ENCODE results near the gene COX20. TPM values are rescaled to one million over a fixed set of nuclear protein-coding genes. Genes with fewer than 3 reads are reported as not detected.

COX20 gene
- total RNA-seq, 1 experiment from 2014 or later, result 33.1 TPM

DNA sequence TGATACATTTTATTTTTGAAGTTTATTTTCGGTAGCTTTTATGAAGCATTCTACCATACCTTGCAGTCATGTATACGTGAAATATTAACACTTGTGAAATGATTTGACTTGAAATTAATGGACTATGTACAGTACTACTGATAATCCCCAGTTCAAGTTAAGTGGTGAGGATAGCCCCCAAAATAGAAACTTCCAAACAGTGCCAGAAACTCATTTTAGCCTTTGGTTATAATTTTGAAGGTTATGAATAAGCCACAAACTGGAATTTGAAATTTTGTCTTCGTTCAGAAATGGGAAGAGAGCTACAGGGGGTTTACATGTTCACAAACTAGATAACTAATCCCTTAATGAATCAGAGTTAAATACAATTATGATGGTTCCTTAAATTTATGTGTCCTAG lies 30.4 kb downstream of the COX20 start (continued):
- TF ChIP-seq FOXJ3 (CRISPR knock-in tag; IDR thresholded peaks at IDR 0.05; ENCODE audit: borderline replicate concordance) (no peak), SP1 (CRISPR knock-in tag; conservative IDR thresholded peaks at IDR 0.05) (no peak), FOXP1 (CRISPR knock-in tag; IDR thresholded peaks at IDR 0.05; ENCODE audit: borderline replicate concordance) (no peak)

DNA sequence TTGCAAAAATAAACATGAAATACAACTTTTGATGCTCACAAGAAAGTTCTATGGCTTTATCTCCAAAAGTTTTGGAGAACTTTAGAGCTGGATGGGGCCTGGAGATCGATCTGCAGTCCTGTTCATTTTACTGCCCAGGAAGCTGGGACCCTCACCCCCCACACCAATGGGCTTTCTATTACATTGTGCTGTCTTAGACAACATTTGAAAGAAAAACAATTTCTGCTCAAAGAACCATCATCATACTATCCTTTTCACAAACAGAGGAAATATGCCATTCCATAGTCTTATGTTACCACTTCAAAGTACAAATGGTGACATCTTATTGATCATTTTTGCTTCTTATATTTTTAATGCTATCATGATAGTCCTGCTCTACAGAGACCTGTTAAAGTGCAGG lies 30.9 kb downstream of the COX20 start:
- no peak for ATAC-seq
- no peak for DNase-seq (ENCODE audit: low spot score)
- POLR2A ChIA-PET, result interaction anchor here (0.6 kb wide), 1 partner anchor 194 kb away, joined by 3 read pairs; no protein-coding TSS in a partner anchor
- Mint-ChIP-seq H3K4me3 (no peak overlapping the region), H3K27me3 (ENCODE audit: low read depth) (no peaks in the 10 kb centered on the region), H3K27ac (peak overlapping the region; percentile 8; the same call in 1 of the 2 replicates), H3K36me3 (peaks cover 18% of the 10 kb centered on the region), H3K4me1 (peaks cover 32% of the 10 kb centered on the region), H3K9me3 (no peaks in the 10 kb centered on the region)
- TF ChIP-seq ELF4 (CRISPR knock-in tag; IDR thresholded peaks at IDR 0.05; ENCODE audit: low read depth) (no peak), GABPB1 (CRISPR knock-in tag; IDR thresholded peaks at IDR 0.05) (no peak)
- CTCF ChIA-PET, result interaction anchor here (2.0 kb wide), 1 partner anchor 176 kb away, joined by 7 read pairs; no protein-coding TSS in a partner anchor

DNA sequence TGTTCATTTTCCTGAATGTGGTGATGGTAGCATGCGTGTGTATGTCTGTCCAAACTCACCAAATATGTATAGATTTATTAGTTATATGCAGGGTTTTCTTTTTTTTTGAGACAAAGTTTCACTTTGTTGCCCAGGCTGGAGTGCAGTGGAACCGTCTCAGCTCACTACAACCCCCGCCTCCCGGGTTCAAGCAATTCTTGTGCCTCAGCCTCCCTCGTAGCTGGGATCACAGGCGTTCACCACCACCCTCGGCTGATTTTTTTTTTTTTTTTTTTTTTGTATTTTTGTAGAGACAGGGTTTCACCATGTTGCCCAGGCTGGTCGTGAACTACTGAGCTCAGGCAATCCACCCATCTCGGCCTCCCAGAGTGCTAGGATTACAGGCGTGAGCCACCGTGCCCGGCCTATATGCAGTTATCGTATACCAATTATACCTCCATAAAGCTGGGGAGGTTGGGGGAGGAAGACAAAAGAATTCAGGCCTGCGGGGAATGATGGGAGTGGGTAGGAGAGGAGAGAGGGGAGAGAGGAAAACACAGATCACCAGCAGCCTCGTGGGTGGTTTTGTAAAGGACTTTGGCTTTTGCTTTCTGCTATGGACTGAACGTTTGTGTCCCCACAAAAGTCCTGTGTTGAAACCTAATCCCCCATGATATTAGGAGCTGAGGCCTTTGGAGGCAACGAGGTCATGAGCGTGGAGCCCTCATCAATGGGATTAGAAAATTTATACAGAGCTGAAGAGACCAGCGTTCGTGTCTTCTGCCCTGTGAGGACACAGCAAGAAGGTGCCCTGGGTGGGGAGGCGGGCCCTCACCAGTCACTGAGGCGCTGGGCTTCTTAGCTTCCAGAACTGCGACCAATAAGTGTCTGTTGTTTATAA lies 33.3 kb downstream of the COX20 start:
- TF ChIP-seq ETV6 (CRISPR knock-in tag; IDR thresholded peaks at IDR 0.05) (no peak), ZNF317 (CRISPR knock-in tag; IDR thresholded peaks at IDR 0.05; ENCODE audit: borderline replicate concordance, low read depth) (no peak), RELA (CRISPR knock-in tag; IDR thresholded peaks at IDR 0.05; ENCODE audit: borderline replicate concordance) (no peak), ZNF416 (CRISPR knock-in tag; IDR thresholded peaks at IDR 0.05) (no peak)
- no peak overlapping the region; the same call in 1 of the 2 replicates for H3K27ac Mint-ChIP-seq

GRCh38 chr1:244869364-244869827 lies 33.9 kb downstream of the COX20 start:
- no peaks in the 10 kb centered on the region for H3K36me3 Mint-ChIP-seq
- H3K27ac Mint-ChIP-seq, result no peak overlapping the region
- no peaks in the 10 kb centered on the region for H3K27me3 Mint-ChIP-seq (ENCODE audit: low read depth)
- DNase-seq (ENCODE audit: low spot score) (no peak), ATAC-seq (no peak)
- ChIA-PET CTCF (interaction anchor here (0.8 kb wide), 1 partner anchor 19 kb away, joined by 3 read pairs; no protein-coding TSS in a partner anchor), POLR2A (no interaction called here)
- no peaks in the 10 kb centered on the region for H3K9me3 Mint-ChIP-seq
- H3K4me3 Mint-ChIP-seq, result no peak overlapping the region
- peaks cover 22% of the 10 kb centered on the region for H3K4me1 Mint-ChIP-seq
- no peak for TF ChIP-seq ZNF219 (CRISPR knock-in tag; IDR thresholded peaks at IDR 0.05; ENCODE audit: borderline replicate concordance)
- no peak for TF ChIP-seq TEAD1 (CRISPR knock-in tag; IDR thresholded peaks at IDR 0.05)
- TF ChIP-seq, protein P1, sequence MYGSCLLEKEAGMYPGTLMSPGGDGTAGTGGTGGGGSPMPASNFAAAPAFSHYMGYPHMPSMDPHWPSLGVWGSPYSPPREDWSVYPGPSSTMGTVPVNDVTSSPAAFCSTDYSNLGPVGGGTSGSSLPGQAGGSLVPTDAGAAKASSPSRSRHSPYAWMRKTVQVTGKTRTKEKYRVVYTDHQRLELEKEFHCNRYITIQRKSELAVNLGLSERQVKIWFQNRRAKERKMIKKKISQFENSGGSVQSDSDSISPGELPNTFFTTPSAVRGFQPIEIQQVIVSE (CRISPR knock-in tag; IDR thresholded peaks at IDR 0.05; ENCODE audit: borderline replicate concordance), result no peak
- no peak for TF ChIP-seq TCF7 (CRISPR knock-in tag; IDR thresholded peaks at IDR 0.05; ENCODE audit: low read depth)
- TF ChIP-seq ATF1 (CRISPR knock-in tag; IDR thresholded peaks at IDR 0.05), result no peak
- no peak for TF ChIP-seq RORB (CRISPR knock-in tag; IDR thresholded peaks at IDR 0.05)
- TF ChIP-seq, protein P2, sequence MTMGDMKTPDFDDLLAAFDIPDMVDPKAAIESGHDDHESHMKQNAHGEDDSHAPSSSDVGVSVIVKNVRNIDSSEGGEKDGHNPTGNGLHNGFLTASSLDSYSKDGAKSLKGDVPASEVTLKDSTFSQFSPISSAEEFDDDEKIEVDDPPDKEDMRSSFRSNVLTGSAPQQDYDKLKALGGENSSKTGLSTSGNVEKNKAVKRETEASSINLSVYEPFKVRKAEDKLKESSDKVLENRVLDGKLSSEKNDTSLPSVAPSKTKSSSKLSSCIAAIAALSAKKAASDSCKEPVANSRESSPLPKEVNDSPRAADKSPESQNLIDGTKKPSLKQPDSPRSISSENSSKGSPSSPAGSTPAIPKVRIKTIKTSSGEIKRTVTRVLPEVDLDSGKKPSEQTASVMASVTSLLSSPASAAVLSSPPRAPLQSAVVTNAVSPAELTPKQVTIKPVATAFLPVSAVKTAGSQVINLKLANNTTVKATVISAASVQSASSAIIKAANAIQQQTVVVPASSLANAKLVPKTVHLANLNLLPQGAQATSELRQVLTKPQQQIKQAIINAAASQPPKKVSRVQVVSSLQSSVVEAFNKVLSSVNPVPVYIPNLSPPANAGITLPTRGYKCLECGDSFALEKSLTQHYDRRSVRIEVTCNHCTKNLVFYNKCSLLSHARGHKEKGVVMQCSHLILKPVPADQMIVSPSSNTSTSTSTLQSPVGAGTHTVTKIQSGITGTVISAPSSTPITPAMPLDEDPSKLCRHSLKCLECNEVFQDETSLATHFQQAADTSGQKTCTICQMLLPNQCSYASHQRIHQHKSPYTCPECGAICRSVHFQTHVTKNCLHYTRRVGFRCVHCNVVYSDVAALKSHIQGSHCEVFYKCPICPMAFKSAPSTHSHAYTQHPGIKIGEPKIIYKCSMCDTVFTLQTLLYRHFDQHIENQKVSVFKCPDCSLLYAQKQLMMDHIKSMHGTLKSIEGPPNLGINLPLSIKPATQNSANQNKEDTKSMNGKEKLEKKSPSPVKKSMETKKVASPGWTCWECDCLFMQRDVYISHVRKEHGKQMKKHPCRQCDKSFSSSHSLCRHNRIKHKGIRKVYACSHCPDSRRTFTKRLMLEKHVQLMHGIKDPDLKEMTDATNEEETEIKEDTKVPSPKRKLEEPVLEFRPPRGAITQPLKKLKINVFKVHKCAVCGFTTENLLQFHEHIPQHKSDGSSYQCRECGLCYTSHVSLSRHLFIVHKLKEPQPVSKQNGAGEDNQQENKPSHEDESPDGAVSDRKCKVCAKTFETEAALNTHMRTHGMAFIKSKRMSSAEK (CRISPR knock-in tag; IDR thresholded peaks at IDR 0.05; ENCODE audit: borderline replicate concordance), result no peak
- TF ChIP-seq USF2 (CRISPR knock-in tag; IDR thresholded peaks at IDR 0.05), result no peak
- TF ChIP-seq, protein P3, sequence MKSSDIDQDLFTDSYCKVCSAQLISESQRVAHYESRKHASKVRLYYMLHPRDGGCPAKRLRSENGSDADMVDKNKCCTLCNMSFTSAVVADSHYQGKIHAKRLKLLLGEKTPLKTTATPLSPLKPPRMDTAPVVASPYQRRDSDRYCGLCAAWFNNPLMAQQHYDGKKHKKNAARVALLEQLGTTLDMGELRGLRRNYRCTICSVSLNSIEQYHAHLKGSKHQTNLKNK (CRISPR knock-in tag; IDR thresholded peaks at IDR 0.05), result no peak
- no peak for TF ChIP-seq ZNF317 (CRISPR knock-in tag; IDR thresholded peaks at IDR 0.05; ENCODE audit: borderline replicate concordance, low read depth)
- TF ChIP-seq RELA (CRISPR knock-in tag; IDR thresholded peaks at IDR 0.05; ENCODE audit: borderline replicate concordance), result no peak
- TF ChIP-seq ZNF121 (CRISPR knock-in tag; IDR thresholded peaks at IDR 0.05), result no peak

More for the DNA sequence above, 33.3 kb downstream of the COX20 start:
- no peak overlapping the region for H3K4me3 Mint-ChIP-seq
- no peaks in the 10 kb centered on the region for H3K27me3 Mint-ChIP-seq (ENCODE audit: low read depth)
- H3K36me3 Mint-ChIP-seq, result peaks cover 3% of the 10 kb centered on the region; the same call in 1 of the 2 replicates
- CTCF ChIA-PET, result interaction anchor here (0.6 to 0.8 kb wide), 3 partner anchors 18 to 1174 kb away, joined by 3 to 5 read pairs (median 3); no protein-coding TSS in a partner anchor
- H3K9me3 Mint-ChIP-seq, result no peaks in the 10 kb centered on the region
- DNase-seq (ENCODE audit: low spot score) (no peak), ATAC-seq (no peak)
- POLR2A ChIA-PET, result no interaction called here
- peaks cover 22% of the 10 kb centered on the region for H3K4me1 Mint-ChIP-seq
